GM18870 (cell line): Measurements from ENCODE around the gene TNFRSF11A.

Experiments used
- ATAC-seq: cut with Tn5 transposase; IDR thresholded peaks from one replicate; pipeline ENCODE4 v1.9.1; 2021; ENCODE audit warnings: moderate library complexity; ENCODE audit not compliant: unreplicated experiment

The TNFRSF11A gene

DNA sequence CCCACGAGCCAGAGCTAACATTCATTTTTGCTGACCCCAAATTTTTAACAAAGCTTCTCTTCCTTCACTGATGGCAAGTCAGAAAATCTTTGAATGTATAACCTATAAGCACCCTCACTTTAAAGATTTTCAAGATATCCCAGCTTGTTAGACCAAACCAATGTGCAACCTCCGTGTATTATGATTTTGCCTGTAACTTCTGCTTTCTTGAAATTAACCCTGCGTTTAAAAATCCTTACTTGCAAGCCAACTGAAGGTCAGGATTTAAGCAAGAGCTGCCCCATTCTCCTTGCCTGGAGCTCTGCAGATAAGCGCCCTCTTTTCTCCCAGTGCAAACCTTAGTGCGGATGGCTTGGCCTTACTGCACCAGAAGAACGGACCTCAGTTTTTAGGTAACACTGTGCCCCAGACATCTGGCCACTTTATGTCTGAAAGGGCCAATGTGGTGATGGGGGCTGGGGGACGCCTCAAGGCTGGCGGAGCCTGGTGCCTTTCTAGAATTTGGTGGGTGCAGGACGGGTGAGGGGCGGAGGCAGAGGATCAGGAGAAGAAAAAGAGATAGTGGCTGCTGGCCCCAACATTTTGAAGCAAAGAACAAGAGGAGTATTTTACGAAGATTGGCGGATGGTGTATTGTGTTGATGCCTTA lies 805 bp upstream of the TNFRSF11A start:
- no peak for ATAC-seq

DNA sequence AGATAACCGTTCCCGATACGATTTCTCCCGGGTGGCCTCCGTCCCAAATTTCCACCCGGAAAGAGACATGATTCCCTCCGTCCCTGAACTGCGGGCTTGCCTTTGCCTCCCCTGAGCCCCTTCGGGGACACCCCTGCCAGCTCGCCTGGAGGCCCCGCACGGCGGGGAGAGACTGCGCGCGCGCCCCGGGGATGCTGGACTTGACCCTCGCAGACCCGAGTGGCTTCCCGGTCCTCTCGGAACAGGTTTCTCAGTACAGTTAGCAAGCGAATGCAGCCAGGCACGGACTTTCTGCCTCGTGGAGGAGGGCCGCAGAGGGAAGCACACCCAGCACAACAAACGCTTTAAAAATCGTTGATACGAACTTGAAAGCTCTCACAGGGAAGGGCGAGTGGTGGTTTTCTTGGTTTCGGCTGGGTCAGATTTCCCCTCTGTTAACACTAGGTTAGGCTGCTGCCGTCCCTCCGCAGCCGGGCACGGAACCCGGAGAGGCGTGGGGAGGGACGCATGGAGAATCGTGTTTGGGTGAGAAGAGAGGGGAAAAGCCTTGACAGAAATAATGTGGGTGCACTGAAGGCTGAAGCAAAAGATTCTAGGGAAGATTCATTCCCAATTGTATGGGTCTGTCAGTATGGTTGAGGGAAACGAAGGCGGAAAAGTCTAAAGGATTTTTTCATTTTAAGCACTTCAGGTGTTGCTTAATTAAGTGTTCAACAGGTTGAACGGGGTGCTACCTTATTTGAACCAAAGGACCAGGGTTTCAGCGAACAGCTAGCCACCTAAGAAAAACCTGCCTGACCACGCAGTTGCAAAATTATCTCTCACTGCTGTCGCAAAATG lies 916 bp downstream of the TNFRSF11A start:
- no peak for ATAC-seq

DNA sequence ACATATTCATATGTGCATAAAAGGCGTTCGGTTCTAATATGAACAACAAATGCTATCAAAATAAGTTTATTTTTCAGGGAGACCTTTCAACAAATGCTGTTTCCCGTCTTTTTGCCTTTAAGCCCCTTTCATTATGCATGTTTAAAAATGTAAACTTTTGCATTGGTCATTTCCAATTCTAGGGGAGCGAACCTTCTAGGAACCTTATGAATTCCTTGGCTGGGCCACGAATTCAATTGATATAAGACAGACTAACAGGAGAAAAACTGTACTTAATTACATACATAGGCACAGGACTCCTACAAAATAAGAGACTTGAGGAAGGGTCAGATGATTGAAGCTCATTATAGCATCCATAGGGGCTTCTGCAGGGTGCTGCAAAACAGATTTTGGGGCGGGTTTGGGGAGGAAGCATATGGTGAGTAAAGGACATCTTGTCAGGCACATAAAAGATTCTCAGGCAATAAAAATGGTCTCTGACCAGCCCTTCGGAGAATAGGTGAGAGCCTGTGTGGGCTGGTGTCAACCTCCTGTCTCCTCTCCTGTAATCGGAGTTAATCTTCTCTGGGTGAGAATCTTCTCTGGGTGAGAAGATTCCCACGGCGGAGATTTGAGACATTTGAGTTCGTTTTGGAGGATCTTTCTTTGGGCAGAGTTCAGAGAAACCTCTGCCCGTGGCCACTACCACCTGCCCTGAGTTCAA lies 1.7 kb downstream of the TNFRSF11A start:
- no peak for ATAC-seq

DNA sequence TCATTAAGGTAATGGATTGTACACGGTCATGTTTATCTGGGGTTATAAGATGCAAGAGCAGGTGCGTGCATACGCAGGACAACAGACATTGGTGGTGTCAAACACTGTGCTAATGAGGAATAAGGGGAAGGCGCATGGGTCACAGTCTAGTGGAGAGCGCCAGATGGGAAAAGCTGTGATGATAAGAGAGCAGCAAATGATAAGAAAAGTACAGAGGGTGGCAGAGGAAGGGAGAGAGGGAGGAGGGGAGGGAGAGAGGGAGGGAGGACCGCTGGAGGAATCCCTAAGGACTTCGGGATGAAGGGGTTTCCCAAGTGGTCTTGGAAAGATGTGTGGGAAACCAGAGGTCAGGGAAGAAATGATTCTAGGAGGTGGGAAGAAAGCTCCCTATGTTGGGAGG lies 2.9 kb downstream of the TNFRSF11A start:
- no peak for ATAC-seq

DNA sequence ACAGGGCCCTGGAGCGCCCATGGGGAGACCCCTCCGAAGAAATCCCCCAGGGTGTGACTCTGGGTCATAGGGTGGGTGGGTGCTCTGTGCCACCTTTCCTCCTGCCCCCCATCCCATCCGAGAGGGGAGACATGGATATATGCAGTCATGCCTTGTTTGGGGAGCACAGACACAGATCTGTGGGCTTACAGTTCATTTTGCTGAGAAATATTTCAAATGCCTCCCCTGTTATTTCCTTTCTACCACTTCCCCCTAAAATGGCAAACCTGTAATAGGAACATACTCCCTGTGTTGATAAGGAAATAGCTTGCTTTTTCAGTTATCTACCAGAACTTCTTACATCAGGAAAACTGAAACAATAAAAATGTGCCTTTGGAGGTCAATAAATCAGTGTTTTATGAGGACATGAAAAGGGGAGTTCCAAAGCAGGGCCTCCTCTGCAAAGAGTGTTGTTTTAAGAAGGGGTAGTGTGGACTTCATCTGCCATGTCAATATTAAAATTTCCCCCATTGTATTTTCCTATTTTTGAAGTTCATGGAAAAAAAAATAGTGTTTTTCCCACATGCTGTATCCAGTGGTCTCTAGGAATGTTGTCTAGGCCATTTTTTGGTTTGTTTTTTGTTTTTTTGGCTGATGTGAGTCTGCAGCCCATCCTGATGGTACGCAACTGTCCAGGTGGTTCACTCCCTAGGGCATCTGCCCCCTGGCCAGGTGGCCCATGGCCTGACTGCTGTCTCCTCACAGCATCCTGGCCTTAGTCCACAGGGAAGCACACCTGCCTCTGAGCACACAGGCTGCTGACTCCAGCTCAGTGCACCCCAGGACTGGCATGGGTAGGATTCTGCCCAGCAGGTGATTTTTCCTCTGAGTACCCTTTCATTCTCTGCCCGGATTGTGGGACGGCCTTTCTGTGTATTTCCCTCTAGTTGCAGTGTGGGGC lies 3.7 kb downstream of the TNFRSF11A start:
- ATAC-seq: no peak

GRCh38 chr18:62329691-62330454 lies 4.8 kb downstream of the TNFRSF11A start:
- ATAC-seq: no peak

DNA sequence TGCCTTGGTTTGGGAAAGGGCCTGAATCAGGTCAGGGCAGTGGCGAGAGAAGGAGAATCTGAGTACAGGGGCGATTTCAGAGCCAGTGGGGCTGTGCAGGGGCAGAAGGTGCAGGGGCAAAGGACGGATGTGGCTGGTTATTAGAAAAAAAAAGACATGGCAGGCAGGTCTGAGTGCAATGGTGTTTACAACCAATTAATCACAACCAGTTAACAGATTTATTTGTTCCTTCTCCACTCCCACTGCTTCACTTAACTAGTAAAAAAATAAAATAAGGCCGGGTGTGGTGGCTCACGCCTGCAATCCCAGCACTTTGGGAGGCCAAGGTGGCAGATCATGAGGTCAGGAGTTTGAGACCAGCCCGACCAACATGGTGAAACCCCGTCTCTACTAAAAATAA lies 5.5 kb downstream of the TNFRSF11A start:
- ATAC-seq: no peak

DNA sequence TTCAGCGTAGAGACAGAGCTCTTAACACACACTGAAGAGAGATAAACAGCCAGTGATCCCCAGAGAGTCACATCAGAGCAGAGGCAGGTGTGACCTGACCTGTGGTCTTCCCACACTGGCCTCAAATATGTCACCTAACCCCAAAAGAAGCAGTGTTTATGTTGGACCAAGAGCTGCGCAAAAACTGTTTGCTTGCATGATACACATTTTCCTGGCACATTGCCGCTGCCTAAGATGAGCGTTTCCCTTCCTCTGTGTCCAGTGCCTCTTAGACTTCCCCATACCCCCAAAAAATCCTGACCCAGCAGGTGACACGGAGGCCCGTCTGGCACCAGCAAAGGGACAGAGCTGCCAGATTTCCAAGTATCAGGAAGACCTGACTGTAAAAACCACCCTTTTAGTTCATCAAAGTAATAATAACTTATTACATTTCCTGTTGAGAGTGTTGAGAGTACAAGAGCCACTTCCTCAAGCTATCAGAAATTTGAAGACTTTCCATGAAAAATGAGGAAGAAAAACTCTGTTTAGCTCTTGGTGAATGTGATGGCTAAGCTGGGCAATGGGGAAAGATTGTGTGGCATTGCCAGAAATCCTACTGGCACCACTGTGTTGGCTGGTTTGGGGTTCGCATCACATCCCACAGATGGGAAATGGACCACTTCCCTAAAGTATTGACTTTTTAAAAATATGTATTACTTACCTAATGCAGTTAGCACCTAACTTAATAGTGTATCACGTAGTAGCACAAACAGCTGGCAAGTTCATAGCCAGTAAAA lies 6.7 kb downstream of the TNFRSF11A start:
- no peak for ATAC-seq

GRCh38 chr18:62332431-62332830 lies 7.3 kb downstream of the TNFRSF11A start:
- ATAC-seq: no peak

- ATAC-seq: no peak
Observed at GRCh38 chr18:62332964-62333695, 8.0 kb downstream of the TNFRSF11A start.

GRCh38 chr18:62334120-62334519 lies 9.0 kb downstream of the TNFRSF11A start:
- no peak for ATAC-seq

GRCh38 chr18:62335494-62335893 lies 10.4 kb downstream of the TNFRSF11A start:
- ATAC-seq: no peak

DNA sequence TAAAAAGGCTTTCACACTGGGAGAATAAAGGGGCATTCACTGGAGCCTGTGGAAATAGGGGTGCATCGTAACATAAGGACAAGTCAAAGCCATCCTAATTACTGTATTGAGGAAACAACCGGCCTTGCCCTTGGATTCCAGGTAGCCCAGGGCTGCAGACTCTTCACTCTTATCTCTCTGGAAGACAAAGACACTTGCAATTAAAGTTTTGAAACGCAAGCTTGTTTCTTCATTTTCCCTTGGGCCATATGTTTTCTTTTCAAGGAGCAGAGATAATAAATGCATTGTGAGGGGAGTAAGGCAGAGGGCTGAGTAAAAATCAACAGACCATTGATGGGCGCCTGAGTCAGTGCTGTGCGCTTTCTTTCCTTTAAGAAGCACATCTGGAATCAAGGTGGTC lies 11.5 kb downstream of the TNFRSF11A start:
- ATAC-seq: no peak

DNA sequence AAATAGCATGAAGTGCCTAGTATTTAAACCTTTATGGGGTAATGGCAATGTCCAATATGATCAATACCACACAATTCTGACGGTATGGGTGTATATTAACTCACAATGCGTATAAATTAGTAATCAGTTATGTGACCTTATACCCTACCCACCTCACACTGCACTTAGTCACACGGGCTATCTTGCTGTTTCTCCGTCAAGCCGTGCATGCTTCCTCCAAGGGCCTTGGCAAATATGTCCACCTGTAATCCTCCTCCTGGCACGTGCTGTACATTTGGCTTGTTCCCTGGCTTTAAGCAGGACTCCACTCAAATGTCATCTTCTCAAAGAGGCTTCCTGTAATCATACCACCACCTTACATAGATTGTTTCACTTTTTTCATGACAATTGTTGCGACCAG lies 12.2 kb downstream of the TNFRSF11A start:
- no peak for ATAC-seq

DNA sequence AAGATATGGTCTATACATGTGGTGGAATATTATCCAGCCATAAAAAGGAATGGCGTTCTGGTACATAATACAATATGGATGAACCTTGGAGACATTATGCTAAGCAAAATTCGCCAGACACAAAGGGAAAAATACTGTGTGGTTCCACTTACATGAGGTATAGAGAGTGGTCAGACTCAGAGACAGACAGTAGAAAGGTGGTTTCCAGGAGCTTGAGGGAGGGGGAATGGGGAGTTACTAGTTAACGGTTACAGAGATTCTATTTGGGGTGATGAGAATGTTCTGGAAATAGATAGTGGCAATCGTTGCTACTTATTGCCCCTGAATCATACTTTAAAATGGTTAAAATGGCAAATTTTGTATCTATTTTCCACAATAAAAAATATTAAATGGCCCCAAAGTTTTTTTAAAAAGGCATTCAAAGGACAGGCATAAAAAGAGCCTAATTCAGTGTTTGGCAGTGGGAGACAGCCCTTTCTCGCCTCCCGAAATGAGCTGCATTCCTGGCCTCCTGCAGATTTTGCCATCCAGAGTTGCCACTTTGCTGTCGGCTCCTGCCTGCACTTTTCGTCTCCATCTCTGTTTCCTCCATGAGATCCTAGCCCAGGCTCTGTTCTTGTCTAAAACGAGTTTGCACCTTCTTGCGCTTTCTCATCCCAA lies 13.5 kb downstream of the TNFRSF11A start:
- no peak for ATAC-seq

DNA sequence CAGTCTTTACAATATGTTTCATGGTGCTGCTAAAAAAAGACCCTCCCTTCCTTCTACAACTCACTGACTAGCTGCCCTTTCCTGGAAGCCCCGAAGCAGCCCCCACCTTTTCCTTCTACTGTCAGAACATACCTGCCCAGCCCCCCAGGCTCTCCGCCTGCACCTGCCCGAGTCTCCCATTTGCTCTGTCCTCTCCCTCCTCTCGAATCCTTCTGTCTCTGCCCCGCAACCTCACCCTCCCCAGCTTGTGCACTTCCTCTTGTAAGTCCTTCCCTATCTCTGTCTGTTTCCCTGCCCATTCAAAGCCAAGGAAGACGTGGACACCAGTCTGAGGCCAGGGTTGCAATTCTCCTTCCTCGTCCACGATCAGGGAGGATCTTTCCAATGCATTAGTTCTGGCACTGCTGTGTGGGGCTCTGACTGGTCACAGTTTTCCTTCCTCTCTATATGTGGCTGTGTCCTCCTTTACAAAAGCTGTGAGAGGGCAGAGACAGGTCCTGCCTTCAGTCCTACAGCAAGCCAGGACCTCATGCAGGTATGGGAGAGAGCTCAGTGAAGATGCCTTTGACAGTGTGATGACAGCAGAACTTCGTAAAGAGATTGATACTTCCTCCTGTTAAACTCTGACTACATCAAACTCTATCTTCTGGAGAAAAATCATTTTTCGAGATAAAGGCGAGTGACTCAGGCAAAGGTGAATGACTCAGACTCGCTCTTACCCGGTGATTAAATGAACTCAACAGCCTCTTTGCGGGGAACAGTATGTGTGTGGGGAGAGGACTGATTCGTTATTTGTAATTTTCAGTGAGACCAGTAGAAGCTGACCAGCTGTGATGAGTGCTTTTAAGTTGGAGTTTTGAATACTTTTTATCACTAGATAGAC lies 14.2 kb downstream of the TNFRSF11A start:
- ATAC-seq: no peak

GRCh38 chr18:62340996-62341395 lies 15.9 kb downstream of the TNFRSF11A start:
- no peak for ATAC-seq
